Stimulated activated CD4-positive, alpha-beta T cell treated with anti-CD3 and anti-CD28 coated beads, Interleukin-4, amount 100 ng/mL, for 4 hours (primary cell): ENCODE results near the gene CALD1.

Experiments
- DNase-seq, 2 experiments: peaks; one replicate each; pipeline ENCODE4 v3.0.0-alpha.2; 2020

The CALD1 gene

GRCh38 chr7:134788191-134788590 is 8.8 kb downstream of the CALD1 start:
- DNase-seq, result no peak

GRCh38 chr7:134789967-134790685 is 10.7 kb downstream of the CALD1 start:
- DNase-seq, result no peak

GRCh38 chr7:134792968-134793367 is 13.5 kb downstream of the CALD1 start:
- no peak for DNase-seq

GRCh38 chr7:134795231-134795630 is 15.8 kb downstream of the CALD1 start:
- DNase-seq, result no peak

- no peak for DNase-seq
These were observed 18.7 kb downstream of the CALD1 start for GRCh38 chr7:134798155-134798554.

GRCh38 chr7:134799377-134799776 is 19.9 kb downstream of the CALD1 start:
- no peak for DNase-seq

- no peak for DNase-seq
These were observed 23.3 kb downstream of the CALD1 start for GRCh38 chr7:134802762-134803161.

GRCh38 chr7:134804351-134804750 is 24.9 kb downstream of the CALD1 start:
- no peak for DNase-seq

GRCh38 chr7:134804854-134805253 is 25.4 kb downstream of the CALD1 start:
- no peak for DNase-seq

GRCh38 chr7:134806197-134806596 is 26.8 kb downstream of the CALD1 start:
- DNase-seq, result no peak

GRCh38 chr7:134809616-134810015 is 30.2 kb downstream of the CALD1 start:
- DNase-seq, result no peak

GRCh38 chr7:134811765-134812164 is 32.3 kb downstream of the CALD1 start:
- no peak for DNase-seq

GRCh38 chr7:134813663-134814396 is 34.4 kb downstream of the CALD1 start:
- no peak for DNase-seq

GRCh38 chr7:134814730-134815364 is 35.4 kb downstream of the CALD1 start:
- DNase-seq, result no peak

GRCh38 chr7:134818613-134819345 is 39.3 kb downstream of the CALD1 start:
- DNase-seq, result no peak

- DNase-seq, result no peak
These were observed 40.0 kb downstream of the CALD1 start for GRCh38 chr7:134819401-134819800.

GRCh38 chr7:134820295-134820694 is 40.9 kb downstream of the CALD1 start:
- no peak for DNase-seq

- DNase-seq, result no peak
These were observed 41.3 kb downstream of the CALD1 start for GRCh38 chr7:134820778-134821177.

GRCh38 chr7:134823400-134823799 is 44.0 kb downstream of the CALD1 start:
- DNase-seq, result no peak

GRCh38 chr7:134825666-134826065 is 46.2 kb downstream of the CALD1 start:
- no peak for DNase-seq

GRCh38 chr7:134826105-134826504 is 46.7 kb downstream of the CALD1 start:
- no peak for DNase-seq

- no peak for DNase-seq
These were observed 48.0 kb downstream of the CALD1 start for GRCh38 chr7:134827436-134827835.

- DNase-seq, result no peak
These were observed 48.5 kb downstream of the CALD1 start for GRCh38 chr7:134827889-134828288.
